ENCODE results near the gene ANKRD33B.

Gene ANKRD33B

DNA sequence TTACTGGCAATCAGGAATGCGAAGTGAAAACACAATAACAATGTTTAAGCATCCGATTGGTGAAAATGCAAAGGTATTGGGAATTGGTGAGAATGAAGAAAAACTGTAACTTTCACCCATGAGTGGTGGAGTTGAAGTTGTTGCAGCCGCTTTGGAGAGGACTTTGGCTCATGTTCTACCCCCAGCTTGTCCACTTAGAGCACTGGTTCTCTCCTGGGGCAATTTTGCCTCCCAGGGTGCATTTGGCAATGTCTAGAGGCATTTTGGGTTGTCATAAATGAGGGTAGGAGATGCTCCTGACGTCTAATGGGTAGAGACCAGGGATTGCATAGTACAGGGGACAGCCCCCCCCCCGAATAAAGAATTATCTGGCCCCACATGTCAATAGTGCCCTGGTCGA is 46.2 kb downstream of the ANKRD33B start:
- Mint-ChIP-seq H3K4me1 (peaks cover 16% of the 10 kb centered on the region), H3K9me3 (no peaks in the 10 kb centered on the region), H3K36me3 (no peaks in the 10 kb centered on the region), H3K27me3 (peaks cover 6% of the 10 kb centered on the region), H3K4me3 (no peak overlapping the region), H3K27ac (no peak overlapping the region)
- CTCF ChIA-PET, result interaction anchor here (2.7 kb wide), 1 partner anchor 17 kb away, joined by 6 read pairs; no protein-coding TSS in a partner anchor
- no peak for DNase-seq

DNA sequence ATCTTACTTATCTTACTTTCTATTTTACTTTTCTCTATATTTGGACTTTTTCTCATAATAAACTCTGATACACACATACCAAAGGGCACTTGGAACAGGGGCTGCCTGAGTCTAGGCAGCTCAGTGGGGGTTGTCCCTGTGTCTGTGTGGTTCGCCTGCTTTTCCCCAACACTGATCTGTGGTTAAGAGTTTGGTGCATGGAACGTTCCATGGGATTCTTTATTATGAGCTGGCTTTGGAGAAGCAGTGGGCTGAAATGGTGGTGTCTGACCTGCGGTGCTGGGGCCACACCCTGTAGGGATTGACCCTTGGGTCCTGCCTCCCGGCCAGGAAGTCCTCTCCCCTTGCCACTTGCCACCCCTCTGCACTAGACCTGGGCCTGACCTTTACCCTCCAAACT is 47.4 kb downstream of the ANKRD33B start:
- H3K9me3 Mint-ChIP-seq, result no peaks in the 10 kb centered on the region
- peaks cover 12% of the 10 kb centered on the region for H3K4me1 Mint-ChIP-seq
- CTCF ChIA-PET, result interaction anchor here (2.7 kb wide), 1 partner anchor 16 kb away, joined by 6 read pairs; no protein-coding TSS in a partner anchor
- H3K27me3 Mint-ChIP-seq, result peaks cover 7% of the 10 kb centered on the region
- no peaks in the 10 kb centered on the region for H3K36me3 Mint-ChIP-seq
- H3K4me3 Mint-ChIP-seq, result no peak overlapping the region
- no peak overlapping the region for H3K27ac Mint-ChIP-seq
- no peak for DNase-seq

- H3K9me3 Mint-ChIP-seq, result no peaks in the 10 kb centered on the region
- H3K27ac Mint-ChIP-seq, result no peak overlapping the region
- H3K4me1 Mint-ChIP-seq, result peaks cover 8% of the 10 kb centered on the region
- no peaks in the 10 kb centered on the region for H3K36me3 Mint-ChIP-seq
- CTCF ChIA-PET, result interaction anchor here (2.7 kb wide), 1 partner anchor 15 kb away, joined by 6 read pairs; no protein-coding TSS in a partner anchor
- no peak for DNase-seq
- peaks cover 9% of the 10 kb centered on the region for H3K27me3 Mint-ChIP-seq
- H3K4me3 Mint-ChIP-seq, result no peak overlapping the region
Observed at GRCh38 chr5:10612251-10612650, 48.4 kb downstream of the ANKRD33B start.

GRCh38 chr5:10615693-10616092 is 51.8 kb downstream of the ANKRD33B start:
- H3K9me3 Mint-ChIP-seq, result no peaks in the 10 kb centered on the region
- H3K36me3 Mint-ChIP-seq, result no peaks in the 10 kb centered on the region
- CTCF ChIA-PET, result no interaction called here
- no peak for DNase-seq
- no peak overlapping the region for H3K4me3 Mint-ChIP-seq
- H3K27ac Mint-ChIP-seq, result no peak overlapping the region
- H3K4me1 Mint-ChIP-seq, result peaks cover 2% of the 10 kb centered on the region
- peaks cover 18% of the 10 kb centered on the region for H3K27me3 Mint-ChIP-seq

DNA sequence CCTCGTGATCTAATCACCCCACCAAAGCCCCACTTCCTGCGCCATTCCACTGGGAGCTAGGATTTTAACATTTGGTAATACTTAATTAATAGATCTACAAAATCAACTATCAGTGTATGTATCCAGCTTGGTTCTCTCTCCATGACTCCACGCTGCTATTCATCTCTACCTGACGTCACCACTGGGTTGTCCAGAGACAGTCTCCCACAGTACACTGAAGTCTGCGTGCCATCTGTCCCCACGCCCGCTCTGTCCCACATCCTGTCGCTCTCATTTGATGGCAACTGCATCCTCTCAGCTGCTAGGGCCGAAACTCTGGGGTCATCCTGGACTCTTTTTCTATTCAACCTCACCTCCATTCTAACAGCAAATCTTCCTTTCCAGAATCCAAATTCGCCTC is 53.2 kb downstream of the ANKRD33B start:
- Mint-ChIP-seq H3K27me3 (peaks cover 18% of the 10 kb centered on the region), H3K4me1 (peaks cover 5% of the 10 kb centered on the region), H3K36me3 (no peaks in the 10 kb centered on the region), H3K4me3 (no peak overlapping the region), H3K9me3 (peaks cover 3% of the 10 kb centered on the region), H3K27ac (no peak overlapping the region)
- CTCF ChIA-PET, result interaction anchor here (1.0 kb wide), 1 partner anchor 11 kb away, joined by 4 read pairs; no protein-coding TSS in a partner anchor
- DNase-seq, result no peak

- CTCF ChIA-PET, result no interaction called here
- Mint-ChIP-seq H3K4me1 (peaks cover 6% of the 10 kb centered on the region), H3K4me3 (no peak overlapping the region), H3K9me3 (peaks cover 3% of the 10 kb centered on the region), H3K27me3 (peaks cover 18% of the 10 kb centered on the region), H3K36me3 (no peaks in the 10 kb centered on the region), H3K27ac (no peak overlapping the region)
- DNase-seq, result no peak
Observed at GRCh38 chr5:10618311-10618710, 54.4 kb downstream of the ANKRD33B start.

GRCh38 chr5:10619649-10620048 is 55.8 kb downstream of the ANKRD33B start:
- H3K36me3 Mint-ChIP-seq, result no peaks in the 10 kb centered on the region
- peaks cover 3% of the 10 kb centered on the region for H3K9me3 Mint-ChIP-seq
- H3K4me3 Mint-ChIP-seq, result no peak overlapping the region
- no peak overlapping the region for H3K27ac Mint-ChIP-seq
- peaks cover 16% of the 10 kb centered on the region for H3K27me3 Mint-ChIP-seq
- no peak for DNase-seq
- CTCF ChIA-PET, result interaction anchor here (0.9 to 1.5 kb wide), 2 partner anchors 12 to 15 kb away, joined by 3 read pairs; no protein-coding TSS in a partner anchor
- peaks cover 6% of the 10 kb centered on the region for H3K4me1 Mint-ChIP-seq

DNA sequence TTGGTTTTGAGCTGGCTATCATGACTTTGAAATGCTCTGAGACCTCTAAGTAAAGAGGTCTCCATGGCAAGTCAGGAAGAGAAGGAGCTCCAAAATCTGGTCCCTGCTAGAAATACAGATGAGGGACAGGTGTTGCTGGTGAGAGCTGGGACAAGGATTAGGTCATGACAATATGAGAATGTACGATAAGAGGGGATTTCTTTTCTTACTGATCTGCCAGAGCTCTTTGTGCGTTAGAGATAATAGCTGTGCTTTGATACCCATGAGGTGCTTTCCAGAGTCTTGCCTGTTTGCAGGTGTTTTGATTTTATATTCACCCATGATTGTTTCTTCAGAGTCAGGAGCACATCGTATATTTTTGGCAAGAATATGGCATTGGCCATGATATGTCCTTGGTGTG is 56.5 kb downstream of the ANKRD33B start:
- CTCF ChIA-PET, result interaction anchor here (0.6 to 1.5 kb wide), 3 partner anchors 13 to 168 kb away, joined by 3 read pairs; no protein-coding TSS in a partner anchor
- Mint-ChIP-seq H3K27me3 (peaks cover 11% of the 10 kb centered on the region), H3K9me3 (peaks cover 3% of the 10 kb centered on the region), H3K27ac (no peak overlapping the region), H3K36me3 (no peaks in the 10 kb centered on the region), H3K4me1 (peaks cover 6% of the 10 kb centered on the region), H3K4me3 (no peak overlapping the region)
- DNase-seq, result no peak

GRCh38 chr5:10621832-10622231 is 58.0 kb downstream of the ANKRD33B start:
- Mint-ChIP-seq H3K4me3 (no peak overlapping the region), H3K27me3 (peaks cover 11% of the 10 kb centered on the region), H3K9me3 (peaks cover 3% of the 10 kb centered on the region), H3K36me3 (no peaks in the 10 kb centered on the region), H3K4me1 (peaks cover 6% of the 10 kb centered on the region), H3K27ac (no peak overlapping the region)
- no peak for DNase-seq
- CTCF ChIA-PET, result interaction anchor here (1.0 to 1.1 kb wide), 3 partner anchors 9 to 67 kb away, joined by 3 to 6 read pairs (median 3); no protein-coding TSS in a partner anchor

DNA sequence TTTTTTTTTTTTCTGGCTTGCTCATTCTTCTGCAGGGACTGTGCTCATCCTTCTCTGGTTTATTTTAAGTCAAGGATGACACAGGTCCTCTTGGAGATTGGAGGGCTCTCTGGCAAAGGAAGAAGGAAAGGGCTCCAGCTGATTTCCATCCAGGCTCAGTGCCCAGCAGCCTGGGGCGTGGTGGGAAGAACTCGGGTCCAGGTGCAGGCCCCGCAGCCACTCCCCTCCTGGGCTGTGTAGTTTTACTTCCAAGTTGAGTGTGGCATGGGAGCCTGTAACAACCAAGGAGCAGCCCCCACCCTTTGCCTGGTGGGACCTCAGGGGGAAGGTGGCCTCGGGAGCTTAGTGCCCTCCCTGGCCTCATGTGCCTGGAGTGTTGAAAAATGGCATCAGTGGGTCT is 58.9 kb downstream of the ANKRD33B start:
- peaks cover 14% of the 10 kb centered on the region for H3K4me1 Mint-ChIP-seq
- H3K36me3 Mint-ChIP-seq, result no peaks in the 10 kb centered on the region
- peaks cover 3% of the 10 kb centered on the region for H3K9me3 Mint-ChIP-seq
- H3K27me3 Mint-ChIP-seq, result peaks cover 5% of the 10 kb centered on the region
- no peak for DNase-seq
- no peak overlapping the region for H3K4me3 Mint-ChIP-seq
- H3K27ac Mint-ChIP-seq, result no peak overlapping the region
- CTCF ChIA-PET, result no interaction called here

DNA sequence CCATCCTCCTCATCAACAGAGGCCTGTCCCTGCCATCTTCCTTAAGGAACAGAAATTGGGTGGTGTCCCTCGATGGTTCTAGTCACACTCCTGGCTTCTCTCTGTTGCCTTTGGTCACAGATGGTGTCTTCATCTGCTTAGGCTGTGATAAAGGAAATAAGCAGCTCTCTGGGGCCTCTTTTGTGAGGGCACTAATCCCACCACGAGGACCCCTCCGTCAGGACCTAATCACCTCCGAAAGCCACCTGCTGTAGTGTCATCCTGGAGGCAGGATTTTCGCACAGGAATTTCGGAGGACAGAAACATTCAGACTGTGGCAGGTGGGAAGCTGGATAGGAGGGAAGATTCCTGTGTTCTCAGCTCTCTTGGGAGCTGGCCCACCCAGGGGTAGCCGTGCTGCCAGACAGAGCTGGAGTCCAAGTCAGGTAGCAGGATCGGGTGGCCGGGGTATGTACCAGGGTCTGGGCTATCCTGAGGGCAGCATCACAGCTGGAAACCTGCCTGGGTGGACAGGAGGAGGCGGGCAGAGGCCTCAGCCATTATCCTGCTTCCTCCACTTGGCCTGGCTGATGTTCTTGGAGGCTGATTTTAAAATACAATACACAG is 59.5 kb downstream of the ANKRD33B start:
- no peaks in the 10 kb centered on the region for H3K36me3 Mint-ChIP-seq
- peaks cover 5% of the 10 kb centered on the region for H3K27me3 Mint-ChIP-seq
- no peak for DNase-seq
- H3K27ac Mint-ChIP-seq, result no peak overlapping the region
- no peak overlapping the region for H3K4me3 Mint-ChIP-seq
- CTCF ChIA-PET, result interaction anchor here (0.8 to 1.1 kb wide), 2 partner anchors 11 to 16 kb away, joined by 3 to 4 read pairs; no protein-coding TSS in a partner anchor
- peaks cover 17% of the 10 kb centered on the region for H3K4me1 Mint-ChIP-seq
- H3K9me3 Mint-ChIP-seq, result peaks cover 3% of the 10 kb centered on the region

- DNase-seq, result no peak
- H3K27ac Mint-ChIP-seq, result no peak overlapping the region
- CTCF ChIA-PET, result interaction anchor here (0.8 to 1.1 kb wide), 3 partner anchors 10 to 170 kb away, joined by 3 to 4 read pairs (median 3); no protein-coding TSS in a partner anchor
- no peaks in the 10 kb centered on the region for H3K36me3 Mint-ChIP-seq
- peaks cover 6% of the 10 kb centered on the region for H3K27me3 Mint-ChIP-seq
- H3K4me3 Mint-ChIP-seq, result no peak overlapping the region
- H3K9me3 Mint-ChIP-seq, result peaks cover 3% of the 10 kb centered on the region
- peaks cover 17% of the 10 kb centered on the region for H3K4me1 Mint-ChIP-seq
Observed at GRCh38 chr5:10624206-10624605, 60.3 kb downstream of the ANKRD33B start.

- Mint-ChIP-seq H3K4me3 (no peak overlapping the region), H3K36me3 (no peaks in the 10 kb centered on the region), H3K27ac (no peak overlapping the region), H3K27me3 (peaks cover 11% of the 10 kb centered on the region), H3K9me3 (peaks cover 3% of the 10 kb centered on the region), H3K4me1 (peaks cover 17% of the 10 kb centered on the region)
- CTCF ChIA-PET, result interaction anchor here (1.0 to 1.1 kb wide), 2 partner anchors 135 to 171 kb away, joined by 3 read pairs; no protein-coding TSS in a partner anchor
- no peak for DNase-seq
Observed at GRCh38 chr5:10624679-10625078, 60.8 kb downstream of the ANKRD33B start.

- no peak overlapping the region for H3K4me3 Mint-ChIP-seq
- H3K4me1 Mint-ChIP-seq, result peaks cover 17% of the 10 kb centered on the region
- CTCF ChIA-PET, result interaction anchor here (1.0 to 4.2 kb wide), 5 partner anchors 9 to 179 kb away, joined by 3 to 84 read pairs (median 3); no protein-coding TSS in a partner anchor
- H3K27ac Mint-ChIP-seq, result no peak overlapping the region
- DNase-seq, result no peak
- no peaks in the 10 kb centered on the region for H3K36me3 Mint-ChIP-seq
- peaks cover 8% of the 10 kb centered on the region for H3K27me3 Mint-ChIP-seq
- H3K9me3 Mint-ChIP-seq, result peaks cover 2% of the 10 kb centered on the region
Observed at GRCh38 chr5:10625700-10626472, 62.0 kb downstream of the ANKRD33B start.

All from activated naive CD4-positive, alpha-beta T cell treated with anti-CD3 and anti-CD28 coated beads, Interleukin-2, amount 10 ng/mL, durations not matched to agents 7 days and 5 days (primary cell).